Stimulated activated CD4-positive, alpha-beta T cell treated with anti-CD3 and anti-CD28 coated beads, Interleukin-1b, Interleukin-23, amount 100 ng/mL, for 48 hours (primary cell): ENCODE results near the gene RNF130.

Experiments
- DNase-seq: peaks from one replicate; pipeline ENCODE4 v3.0.0-alpha.2; 2020

The RNF130 gene

GRCh38 chr5:180071531-180072255 is at the start of gene RNF130:
TSS of gene RNF130 (minus strand) at chr5:180071759. CDS start at chr5:180071702, 57 bp downstream.
- DNase-seq = peak; percentile 87

GRCh38 chr5:180120237-180121101 is 48.9 kb upstream of the RNF130 start:
- DNase-seq = no peak

GRCh38 chr5:180119903-180120236 is 48.3 kb upstream of the RNF130 start:
- DNase-seq = no peak

- no peak for DNase-seq
Measured at GRCh38 chr5:180119031-180119902, 47.7 kb upstream of the RNF130 start.

GRCh38 chr5:180118391-180118791 is 46.8 kb upstream of the RNF130 start:
- no peak for DNase-seq

- DNase-seq = no peak
Measured at GRCh38 chr5:180117000-180117725, 45.6 kb upstream of the RNF130 start.

- DNase-seq = no peak
Measured at GRCh38 chr5:180116077-180116999, 44.8 kb upstream of the RNF130 start.

GRCh38 chr5:180115326-180116076 is 43.9 kb upstream of the RNF130 start:
- no peak for DNase-seq

- DNase-seq = no peak
Measured at GRCh38 chr5:180114304-180115003, 42.9 kb upstream of the RNF130 start.

GRCh38 chr5:180113660-180114303 is 42.2 kb upstream of the RNF130 start:
- no peak for DNase-seq

GRCh38 chr5:180112181-180112861 is 40.8 kb upstream of the RNF130 start:
- DNase-seq = no peak

GRCh38 chr5:180111273-180112002 is 39.9 kb upstream of the RNF130 start:
- no peak for DNase-seq

- no peak for DNase-seq
Measured at GRCh38 chr5:180109920-180110319, 38.4 kb upstream of the RNF130 start.

GRCh38 chr5:180107005-180107404 is 35.4 kb upstream of the RNF130 start:
- no peak for DNase-seq

- no peak for DNase-seq
Measured at GRCh38 chr5:180105827-180106312, 34.3 kb upstream of the RNF130 start.

- no peak for DNase-seq
Measured at GRCh38 chr5:180104168-180104530, 32.6 kb upstream of the RNF130 start.

- DNase-seq = no peak
Measured at GRCh38 chr5:180103487-180104167, 32.1 kb upstream of the RNF130 start.
